Calu3 (cell line): ENCODE measurements around the gene FHAD1. TPM values are rescaled to one million over a fixed set of nuclear protein-coding genes. Genes with fewer than 3 reads are reported as not detected.

ENCODE experiments used
- BruUV-seq: library from RNA; stranded (reverse); fragments of 400-500 nt; replicated peaks from 2 replicates; lab custom pipeline; 2021; lab: Mats Ljungman, UMichigan
- CTCF ChIA-PET: fragments of 300-600 bp; sonication (Branson Sonifier 250); formaldehyde crosslinking; loops from one replicate; lab custom pipeline; 2022; ENCODE audit warnings: antibody characterized with exemption; lab: Charles Lee
- DNase-seq: peaks from one replicate; pipeline ENCODE4 v3.0.0; 2022
- H3K27ac Mint-ChIP-seq: one replicate; pipeline ENCODE4 v1.8.0; 2022; ENCODE audit warnings: mixed read lengths; ENCODE audit not compliant: unreplicated experiment
- H3K27me3 Mint-ChIP-seq: one replicate; pipeline ENCODE4 v1.8.0; 2022; ENCODE audit warnings: mixed read lengths; ENCODE audit not compliant: unreplicated experiment
- H3K36me3 Mint-ChIP-seq: one replicate; pipeline ENCODE4 v1.8.0; 2022; ENCODE audit warnings: mild to moderate bottlenecking, moderate library complexity, mixed read lengths; ENCODE audit not compliant: insufficient read depth, unreplicated experiment
- H3K4me1 Mint-ChIP-seq: one replicate; pipeline ENCODE4 v1.8.0; 2022; ENCODE audit warnings: mild to moderate bottlenecking, low read depth, mixed read lengths; ENCODE audit not compliant: unreplicated experiment
- H3K4me3 Mint-ChIP-seq: one replicate; pipeline ENCODE4 v1.8.0; 2022; ENCODE audit warnings: mild to moderate bottlenecking, low read depth, moderate library complexity, mixed read lengths; ENCODE audit not compliant: unreplicated experiment
- H3K9me3 Mint-ChIP-seq: one replicate; pipeline ENCODE4 v1.8.0; 2022; ENCODE audit warnings: low read depth, mixed read lengths; ENCODE audit not compliant: unreplicated experiment
- intact Hi-C: fragments of 100-400 bp; cut with micrococcal nuclease; formaldehyde crosslinking; loops from one replicate; pipeline ENCODE4 v1.10.0; 2022; ENCODE audit not compliant: unreplicated experiment
- total RNA-seq: library from RNA; stranded (reverse); gene quantifications from 2 replicates; pipeline ENCODE4 v1.2.3, GENCODE V29; 2022
- TF ChIP-seq, protein P1 (sequence below): fragments of 200-600 bp; IDR thresholded peaks from one replicate; pipeline ENCODE4 v1.8.0; 2022; ENCODE audit warnings: antibody characterized with exemption; ENCODE audit not compliant: unreplicated experiment

The FHAD1 gene
- total RNA-seq, 1 experiment from 2014 or later, result 2.7 TPM

DNA sequence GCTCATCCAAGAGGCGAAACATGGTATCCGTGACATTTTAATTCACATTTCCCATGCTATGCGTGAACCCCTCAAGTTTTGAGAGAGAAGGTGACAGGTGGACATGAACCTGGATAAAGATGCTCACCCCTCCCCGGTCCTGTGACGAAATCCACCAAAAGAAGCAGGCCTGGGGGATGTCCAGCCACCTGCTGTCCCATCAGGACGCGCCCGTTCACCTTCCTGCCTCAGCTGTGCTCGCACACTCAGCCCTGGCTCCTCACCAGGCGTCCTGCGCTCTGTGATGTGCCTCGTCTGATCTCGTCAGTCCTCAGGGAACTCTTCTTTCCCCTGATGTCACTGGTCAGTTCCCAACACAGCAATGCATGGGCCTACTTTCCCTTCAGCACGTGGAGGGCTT lies 10.3 kb downstream of the FHAD1 start:
- CTCF ChIA-PET, result no interaction called here
- DNase-seq, result no peak
- H3K27ac Mint-ChIP-seq, result no peak overlapping the region

DNA sequence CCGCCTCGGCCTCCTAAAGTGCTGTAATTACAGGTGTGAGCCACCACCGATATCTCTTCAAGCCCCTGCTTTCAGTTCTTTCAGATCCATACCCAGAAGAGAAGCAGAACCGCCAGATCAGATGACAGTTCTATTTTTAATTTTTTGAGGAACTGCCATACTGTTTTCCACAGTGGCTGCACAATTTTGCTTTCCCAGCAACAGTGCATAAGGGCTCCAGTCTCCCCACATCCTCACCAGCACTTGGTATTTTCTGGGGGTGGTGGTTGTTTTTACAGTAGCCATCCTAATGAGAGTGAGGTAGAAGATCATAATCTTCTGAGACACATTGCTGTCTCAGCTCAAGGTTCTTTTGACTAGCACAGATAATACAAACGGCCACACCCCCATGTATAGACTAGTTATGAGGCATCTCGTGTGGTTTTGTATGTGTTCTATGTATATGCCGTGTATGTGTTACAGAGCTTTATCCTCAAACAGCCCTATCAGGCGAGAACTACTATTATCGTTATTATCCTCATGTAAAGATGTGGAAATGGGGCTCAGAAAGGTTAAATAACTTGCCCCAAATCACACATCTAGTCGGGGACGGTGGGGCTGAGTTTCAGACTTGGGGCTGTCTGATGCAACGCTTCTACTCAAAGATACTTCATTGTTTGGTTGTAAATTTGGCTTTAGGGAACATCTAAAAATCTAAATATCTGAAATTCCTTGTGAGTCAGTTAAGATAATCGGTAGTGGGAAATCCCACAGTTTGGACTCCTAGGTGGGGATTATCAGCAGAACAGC lies 12.0 kb downstream of the FHAD1 start:
- no peak overlapping the region for H3K27ac Mint-ChIP-seq
- DNase-seq, result no peak
- TF ChIP-seq, protein P1, sequence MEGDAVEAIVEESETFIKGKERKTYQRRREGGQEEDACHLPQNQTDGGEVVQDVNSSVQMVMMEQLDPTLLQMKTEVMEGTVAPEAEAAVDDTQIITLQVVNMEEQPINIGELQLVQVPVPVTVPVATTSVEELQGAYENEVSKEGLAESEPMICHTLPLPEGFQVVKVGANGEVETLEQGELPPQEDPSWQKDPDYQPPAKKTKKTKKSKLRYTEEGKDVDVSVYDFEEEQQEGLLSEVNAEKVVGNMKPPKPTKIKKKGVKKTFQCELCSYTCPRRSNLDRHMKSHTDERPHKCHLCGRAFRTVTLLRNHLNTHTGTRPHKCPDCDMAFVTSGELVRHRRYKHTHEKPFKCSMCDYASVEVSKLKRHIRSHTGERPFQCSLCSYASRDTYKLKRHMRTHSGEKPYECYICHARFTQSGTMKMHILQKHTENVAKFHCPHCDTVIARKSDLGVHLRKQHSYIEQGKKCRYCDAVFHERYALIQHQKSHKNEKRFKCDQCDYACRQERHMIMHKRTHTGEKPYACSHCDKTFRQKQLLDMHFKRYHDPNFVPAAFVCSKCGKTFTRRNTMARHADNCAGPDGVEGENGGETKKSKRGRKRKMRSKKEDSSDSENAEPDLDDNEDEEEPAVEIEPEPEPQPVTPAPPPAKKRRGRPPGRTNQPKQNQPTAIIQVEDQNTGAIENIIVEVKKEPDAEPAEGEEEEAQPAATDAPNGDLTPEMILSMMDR, result no peak
- intact Hi-C loops, result no loop called here
- H3K36me3 Mint-ChIP-seq, result no peaks in the 10 kb centered on the region
- CTCF ChIA-PET, result interaction anchor here (0.5 kb wide), 1 partner anchor 376 kb away, joined by 4 read pairs; no protein-coding TSS in a partner anchor
- H3K27me3 Mint-ChIP-seq, result no peaks in the 10 kb centered on the region
- BruUV-seq, result no TSS peak
- H3K9me3 Mint-ChIP-seq, result no peaks in the 10 kb centered on the region
- H3K4me3 Mint-ChIP-seq, result no peak overlapping the region
- H3K4me1 Mint-ChIP-seq, result peaks cover 23% of the 10 kb centered on the region

More for the DNA sequence above, 10.3 kb downstream of the FHAD1 start:
- no peaks in the 10 kb centered on the region for H3K27me3 Mint-ChIP-seq
- intact Hi-C loops, result no loop called here
- peaks cover 23% of the 10 kb centered on the region for H3K4me1 Mint-ChIP-seq
- BruUV-seq, result no TSS peak
- no peaks in the 10 kb centered on the region for H3K36me3 Mint-ChIP-seq
- H3K9me3 Mint-ChIP-seq, result no peaks in the 10 kb centered on the region
- TF ChIP-seq, protein P1, result no peak
- H3K4me3 Mint-ChIP-seq, result no peak overlapping the region

DNA sequence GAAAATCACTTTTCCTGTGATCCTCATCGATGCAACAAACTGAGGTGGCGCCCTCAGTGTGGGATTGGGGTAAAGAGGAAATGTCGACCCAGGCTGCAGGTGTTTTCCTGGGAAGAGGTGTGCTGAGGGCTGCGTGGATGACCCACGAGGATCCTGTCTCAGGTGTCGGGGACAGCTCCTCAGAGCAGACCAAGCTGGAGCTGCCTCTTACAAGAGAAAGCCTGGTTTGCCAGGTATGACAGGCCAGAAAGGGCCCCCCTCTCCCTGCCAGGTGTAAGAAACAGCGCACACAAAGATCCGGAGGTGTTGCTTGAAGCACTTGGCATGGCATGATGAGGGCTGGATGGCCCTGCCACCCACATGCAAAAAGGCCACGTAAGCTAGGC lies 12.6 kb downstream of the FHAD1 start:
- DNase-seq, result no peak
- peaks cover 23% of the 10 kb centered on the region for H3K4me1 Mint-ChIP-seq
- CTCF ChIA-PET, result interaction anchor here (0.5 to 0.6 kb wide), 2 partner anchors 12 to 375 kb away, joined by 3 to 4 read pairs; no protein-coding TSS in a partner anchor
- no peaks in the 10 kb centered on the region for H3K9me3 Mint-ChIP-seq
- TF ChIP-seq, protein P1, result no peak
- no peak overlapping the region for H3K27ac Mint-ChIP-seq
- intact Hi-C loops, result no loop called here
- H3K27me3 Mint-ChIP-seq, result no peaks in the 10 kb centered on the region
- H3K4me3 Mint-ChIP-seq, result no peak overlapping the region
- no peaks in the 10 kb centered on the region for H3K36me3 Mint-ChIP-seq
- BruUV-seq, result no TSS peak

DNA sequence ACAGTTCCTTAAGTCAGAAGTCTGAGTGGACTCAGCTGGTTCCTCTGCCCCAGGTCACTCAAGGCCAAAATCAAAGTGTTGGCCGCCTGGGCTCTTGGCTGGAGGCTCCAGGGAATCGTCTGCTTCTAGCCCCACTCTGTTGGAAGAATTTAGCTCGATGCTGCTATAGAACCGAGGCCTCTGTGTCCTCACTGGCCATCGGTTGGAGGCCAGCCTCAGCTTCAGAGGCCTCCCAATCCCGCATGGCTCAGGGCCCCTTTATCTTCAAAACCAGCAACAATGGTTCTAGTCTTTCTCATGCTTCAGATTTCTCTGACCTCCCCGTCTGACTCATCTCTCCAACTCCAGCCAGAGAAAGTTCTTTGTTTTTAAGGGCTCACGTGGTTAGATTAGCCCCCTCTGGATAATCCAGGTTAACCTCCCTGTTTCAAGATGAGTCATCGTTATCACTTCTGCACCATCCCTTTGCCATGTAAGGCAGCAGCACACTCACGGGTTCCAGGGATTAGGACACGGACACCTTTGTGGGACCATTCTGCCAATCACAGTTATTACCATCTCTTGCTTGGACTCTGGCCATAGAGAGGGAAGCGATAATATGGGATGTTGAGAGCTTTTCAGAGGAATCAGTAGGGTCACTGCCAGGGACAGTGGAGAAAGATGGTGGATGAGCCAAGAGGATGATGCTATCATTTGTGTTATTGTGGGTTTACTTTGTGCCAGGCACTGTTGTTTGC lies 13.6 kb downstream of the FHAD1 start:
- Mint-ChIP-seq H3K9me3 (no peaks in the 10 kb centered on the region), H3K36me3 (no peaks in the 10 kb centered on the region), H3K27ac (peak overlapping the region; percentile 67), H3K4me3 (peak overlapping the region; percentile 41), H3K27me3 (no peaks in the 10 kb centered on the region), H3K4me1 (peaks cover 23% of the 10 kb centered on the region)
- CTCF ChIA-PET, result interaction anchor here (0.6 to 0.9 kb wide), 3 partner anchors 13 to 100 kb away, joined by 3 to 4 read pairs (median 3); no protein-coding TSS in a partner anchor
- no peak for DNase-seq
- intact Hi-C loops, result no loop called here
- BruUV-seq, result no TSS peak
- TF ChIP-seq, protein P1, result no peak
